COLO829 (cell line): Measurements from ENCODE around the gene SGMS1.
"Not testable (repeated sequence)": the region's sequence is repeated elsewhere in the genome, so short reads cannot be mapped to it uniquely, and the experiment has no call there.

ENCODE experiments used
- DNase-seq: peaks from one replicate; pipeline ENCODE4 v3.0.0; 2012; ENCODE audit warnings: low spot score

The SGMS1 gene

DNA sequence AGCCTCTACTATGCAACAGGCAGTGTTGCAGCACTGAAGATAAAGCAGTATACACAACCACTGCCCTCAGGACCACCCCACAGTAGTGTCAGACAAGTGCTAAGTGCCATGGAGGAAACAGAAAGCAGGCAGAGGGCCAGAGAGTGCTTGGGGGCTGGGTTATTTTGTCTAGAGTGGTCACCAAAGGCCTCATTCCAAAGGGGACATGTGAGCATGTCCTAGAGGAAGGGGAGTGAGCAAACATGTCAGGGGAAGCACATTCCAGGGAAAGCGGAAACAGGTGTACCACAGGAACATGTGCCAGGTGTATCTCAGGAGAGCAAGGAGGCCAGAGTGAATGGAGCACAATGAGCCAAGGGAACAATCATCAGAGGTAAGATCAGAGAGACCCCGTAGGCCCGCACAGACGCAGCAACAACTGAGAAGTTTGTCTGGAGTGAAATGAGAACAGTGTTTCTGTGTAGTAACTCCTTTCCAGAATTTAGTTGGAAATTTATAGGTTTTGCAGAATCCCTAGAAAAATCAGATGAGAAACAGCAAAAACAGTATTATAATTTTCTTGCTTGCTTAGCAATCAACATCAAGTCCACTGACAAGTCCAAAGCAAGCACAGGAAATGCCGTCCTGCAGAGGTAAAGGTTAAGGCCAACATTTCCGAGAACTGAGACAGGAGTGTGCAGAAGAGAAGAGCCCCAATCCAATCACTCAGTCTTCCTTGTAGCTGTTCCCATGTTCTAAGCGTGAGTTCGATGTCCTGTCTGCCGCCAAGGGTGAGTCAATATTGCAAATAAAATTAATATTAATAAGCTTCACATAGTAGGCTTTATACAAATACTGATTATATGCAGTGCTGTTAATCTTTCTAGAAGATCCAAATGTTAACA, 67.3 kb downstream of the SGMS1 start:
- no peak for DNase-seq

GRCh38 chr10:50554995-50555568, 68.7 kb downstream of the SGMS1 start:
- no peak for DNase-seq

DNA sequence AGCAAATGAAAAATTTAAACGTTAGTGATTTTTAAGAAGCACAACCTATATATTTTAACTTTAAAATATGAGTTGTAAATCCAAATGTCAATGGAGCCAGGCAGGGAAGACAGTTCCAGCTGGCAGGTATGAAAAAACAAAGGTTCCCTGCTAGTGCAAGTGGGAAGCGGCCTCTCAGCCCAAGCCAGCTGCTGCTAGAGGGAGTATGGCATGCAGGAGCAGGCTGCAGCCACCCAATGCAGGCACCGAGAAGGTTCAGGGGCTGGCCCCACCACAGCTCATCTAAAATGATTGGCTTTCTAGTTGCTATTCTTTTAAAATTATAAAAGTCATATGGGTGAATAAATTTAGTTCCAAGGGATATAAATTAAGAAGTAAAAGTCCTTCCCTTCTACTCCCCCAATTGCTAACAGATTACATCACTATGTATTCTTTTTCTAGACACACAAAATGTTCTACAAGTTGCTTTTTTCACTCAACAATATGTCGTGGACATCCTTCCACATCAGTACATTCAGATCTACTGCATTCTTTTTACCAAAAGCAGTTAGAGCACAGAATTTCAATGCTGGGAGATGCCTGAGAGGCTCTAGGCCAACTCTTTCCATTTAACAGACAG, 69.3 kb downstream of the SGMS1 start:
- no peak for DNase-seq

- no peak for DNase-seq
Observed at GRCh38 chr10:50552771-50553535, 70.8 kb downstream of the SGMS1 start.

GRCh38 chr10:50552308-50552707, 71.4 kb downstream of the SGMS1 start:
- peak; percentile 54 for DNase-seq

- DNase-seq, result no peak
Observed at GRCh38 chr10:50551894-50552293, 71.9 kb downstream of the SGMS1 start.

- DNase-seq, result no peak
Observed at GRCh38 chr10:50550291-50550839, 73.4 kb downstream of the SGMS1 start.

GRCh38 chr10:50549186-50549585, 74.6 kb downstream of the SGMS1 start:
- not testable (repeated sequence) for DNase-seq

GRCh38 chr10:50548481-50548880, 75.3 kb downstream of the SGMS1 start:
- not testable (repeated sequence) for DNase-seq

GRCh38 chr10:50546287-50546686, 77.5 kb downstream of the SGMS1 start:
- not testable (repeated sequence) for DNase-seq

DNA sequence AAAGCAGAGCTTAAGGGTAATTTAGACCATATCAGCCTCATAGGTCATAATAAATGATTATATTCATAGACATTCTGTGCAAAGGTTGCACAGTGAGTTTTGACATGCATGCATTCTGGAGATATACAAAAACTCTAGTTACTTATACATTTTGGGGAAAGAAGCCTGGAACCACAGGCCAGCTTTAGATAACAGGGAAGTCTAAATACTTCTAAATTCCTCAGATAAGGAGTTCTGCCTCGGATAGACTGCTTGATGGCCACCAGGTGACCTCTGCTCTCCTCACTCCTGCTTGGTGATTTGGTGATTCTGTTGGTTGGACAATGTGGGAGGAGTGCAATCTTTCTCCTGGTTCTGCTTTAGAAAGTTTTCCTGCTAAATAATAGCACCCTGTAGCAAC, 77.9 kb downstream of the SGMS1 start:
- no peak for DNase-seq

DNA sequence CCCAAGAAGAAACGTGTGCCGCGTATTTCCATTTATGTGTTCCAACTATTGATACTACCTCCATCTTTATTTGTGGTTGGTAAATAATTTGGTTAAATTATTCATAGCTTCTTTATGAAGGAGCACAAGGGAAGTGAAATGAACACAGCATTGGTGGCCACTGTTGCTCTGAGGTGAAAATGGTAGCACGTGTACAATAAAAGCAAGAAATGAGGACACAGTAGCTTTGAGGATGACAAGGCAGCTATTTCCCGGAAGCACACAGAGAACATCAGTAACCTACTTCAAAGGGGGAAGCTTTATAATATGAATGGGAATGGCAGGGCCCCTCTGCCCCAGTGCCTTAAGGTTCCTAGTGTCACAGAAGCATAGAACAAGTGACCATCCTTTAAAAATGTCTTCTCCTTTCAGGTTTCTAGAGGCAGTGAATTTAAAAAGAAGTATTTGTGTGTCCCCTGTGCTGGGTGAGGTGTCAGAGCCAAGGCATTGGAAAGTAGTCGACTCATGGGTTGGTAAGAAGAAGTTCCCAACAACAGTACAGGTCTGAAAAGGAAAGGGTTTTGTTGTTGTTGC, 78.8 kb downstream of the SGMS1 start:
- no peak for DNase-seq

DNA sequence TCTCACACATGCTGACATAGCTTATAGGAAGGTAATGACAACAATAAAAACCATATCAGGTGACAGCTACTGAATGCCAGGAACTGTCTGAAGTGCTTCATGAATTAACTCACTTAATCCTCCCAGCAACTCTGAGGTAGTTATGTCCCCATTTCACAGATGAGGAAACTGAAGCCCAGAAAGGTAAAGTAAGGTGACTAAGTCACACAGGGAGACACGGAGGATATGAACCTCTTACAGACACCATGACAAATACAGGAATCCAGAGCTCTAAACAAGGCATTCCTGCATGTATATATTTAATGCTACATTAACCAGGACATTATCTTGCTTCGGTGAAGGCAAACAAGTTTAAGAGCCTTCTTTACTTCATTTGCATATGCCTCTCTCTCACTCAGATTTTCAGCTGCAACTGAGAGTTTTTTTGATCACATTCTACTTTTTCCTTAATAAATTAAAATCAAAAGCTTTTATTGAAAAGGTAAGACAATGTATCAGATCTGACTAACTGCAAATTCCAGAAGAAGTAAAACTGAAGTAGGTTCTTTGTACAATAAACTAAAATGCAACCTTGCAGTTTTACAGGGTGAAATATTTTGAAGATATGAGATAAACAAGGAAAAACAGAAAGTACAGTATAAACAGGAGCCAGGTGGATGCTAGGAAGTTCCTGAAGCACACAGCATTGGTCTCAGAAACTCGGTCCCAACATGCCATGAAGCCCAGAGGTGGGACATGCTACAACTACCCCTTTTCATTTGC, 79.5 kb downstream of the SGMS1 start:
- no peak for DNase-seq

- no peak for DNase-seq
Observed at GRCh38 chr10:50542871-50543270, 80.9 kb downstream of the SGMS1 start.

DNA sequence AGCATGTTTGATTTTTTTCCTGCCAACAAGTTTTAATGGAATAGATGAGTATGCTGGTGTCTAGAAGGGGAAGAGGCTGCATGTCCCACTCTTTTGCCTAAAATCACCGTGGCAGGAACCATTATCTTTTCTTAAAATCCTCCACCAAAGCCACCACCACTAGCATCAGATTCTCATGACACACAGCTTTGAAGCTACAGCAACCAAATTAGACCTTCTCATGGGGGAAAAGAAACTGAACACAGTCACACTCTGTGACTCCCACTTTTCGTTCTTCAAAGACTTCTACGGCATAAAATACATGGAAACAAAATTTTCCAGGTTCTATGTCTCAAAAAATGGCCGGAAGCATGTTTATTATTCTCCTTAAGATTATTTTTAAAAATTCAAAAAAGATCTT, 81.8 kb downstream of the SGMS1 start:
- no peak for DNase-seq

DNA sequence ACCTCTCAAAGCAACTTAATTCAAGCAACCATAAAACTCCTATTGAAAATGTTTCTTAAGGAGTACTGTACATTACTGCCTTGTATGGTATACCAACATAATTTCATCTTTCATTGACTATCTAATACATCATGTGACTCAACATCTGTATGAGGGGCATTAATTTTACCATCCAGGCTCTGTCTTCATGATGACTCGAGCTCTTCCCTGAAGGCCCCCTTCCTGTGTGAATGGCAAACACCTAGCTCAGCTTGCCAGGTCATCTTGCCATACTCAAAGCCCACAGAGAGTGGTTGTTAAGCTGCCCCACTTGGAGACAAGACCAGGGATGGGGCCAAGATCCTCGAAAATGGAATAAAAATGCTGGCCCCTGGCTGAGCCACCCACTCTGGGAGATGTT, 82.4 kb downstream of the SGMS1 start:
- no peak for DNase-seq

- no peak for DNase-seq
Observed at GRCh38 chr10:50540826-50541122, 83.0 kb downstream of the SGMS1 start.

- DNase-seq, result no peak
Observed at GRCh38 chr10:50540069-50540825, 83.5 kb downstream of the SGMS1 start.

GRCh38 chr10:50538555-50539398, 85.0 kb downstream of the SGMS1 start:
- DNase-seq, result no peak
